ENCODE data around the gene MICU1.
"Not testable (repeated sequence)": the region's sequence is repeated elsewhere in the genome, so short reads cannot be mapped to it uniquely, and the experiment has no call there.

MICU1 gene

GRCh38 chr10:72625608-72626443 lies at the start of gene MICU1:
MICU1 (minus strand) TSS chr10:72626079; CDS start chr10:72566793, 59,286 bp downstream.
- Histone ChIP-seq H3K4me1 (ENCODE audit: insufficient read depth, low read length) (peaks cover 4% of the 10 kb centered on the region; the same call in 1 of the 2 replicates), H3K9ac (ENCODE audit: low read depth, low read length) (peak within 1 kb of the TSS; percentile 84), H3K36me3 (ENCODE audit: insufficient read depth, low read depth, low read length) (no peaks in the 10 kb centered on the region), H3K9me3 (ENCODE audit: insufficient read depth, low read depth, low read length) (no peaks in the 10 kb centered on the region), H3K27ac (ENCODE audit: low read length) (no peak within 1 kb of the TSS), H3K27me3 (ENCODE audit: insufficient read depth, low read length) (no peaks in the 10 kb centered on the region), H3K4me3 (ENCODE audit: low read length) (peak within 1 kb of the TSS; percentile 93)

GRCh38 chr10:72674174-72674573 lies 48.3 kb upstream of the MICU1 start:
- H3K9me3 ChIP-seq (ENCODE audit: insufficient read depth, low read depth, low read length); H3K9ac ChIP-seq (ENCODE audit: low read depth, low read length); H3K36me3 ChIP-seq (ENCODE audit: insufficient read depth, low read depth, low read length); H3K4me1 ChIP-seq (ENCODE audit: insufficient read depth, low read length); H3K4me3 ChIP-seq (ENCODE audit: low read length); H3K27me3 ChIP-seq (ENCODE audit: insufficient read depth, low read length); H3K27ac ChIP-seq (ENCODE audit: low read length): not testable (repeated sequence)

- H3K9ac ChIP-seq (ENCODE audit: low read depth, low read length) = no peak overlapping the region
- H3K27me3 ChIP-seq (ENCODE audit: insufficient read depth, low read length) = no peaks in the 10 kb centered on the region
Observed at GRCh38 chr10:72673280-72673679, 47.4 kb upstream of the MICU1 start.

DNA sequence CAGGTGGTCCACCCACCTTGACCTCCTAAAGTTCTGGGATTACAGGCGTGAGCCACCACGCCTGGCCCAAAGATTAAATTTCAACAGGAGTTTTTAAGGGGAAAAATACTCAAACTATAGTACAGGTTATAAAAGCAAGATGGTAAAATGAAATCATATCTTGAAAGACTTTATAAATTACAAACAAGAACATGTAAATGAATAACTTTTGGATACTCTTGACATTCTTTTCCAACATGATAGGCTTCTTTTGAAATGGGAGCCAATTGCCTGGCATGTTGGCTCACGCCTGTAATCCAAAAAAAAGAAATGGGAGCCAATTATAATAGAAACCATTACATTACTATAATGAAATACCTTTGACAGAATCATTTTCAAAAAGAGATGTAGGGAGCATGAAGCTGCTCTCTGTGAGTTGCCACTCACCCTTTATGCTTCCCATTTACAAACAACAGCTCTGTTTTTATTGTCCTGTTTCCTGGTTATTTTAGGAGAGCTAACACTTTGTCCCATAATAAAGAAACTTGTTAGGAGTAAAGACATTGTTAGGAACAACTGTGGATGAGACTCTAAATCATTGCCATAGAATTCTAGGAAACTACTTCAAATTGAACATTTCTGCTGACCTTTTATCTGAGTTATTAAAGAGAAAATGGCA lies 41.5 kb upstream of the MICU1 start:
- H3K4me1 ChIP-seq (ENCODE audit: insufficient read depth, low read length) = no peaks in the 10 kb centered on the region
- H3K9me3 ChIP-seq (ENCODE audit: insufficient read depth, low read depth, low read length) = no peaks in the 10 kb centered on the region
- H3K4me3 ChIP-seq (ENCODE audit: low read length) = no peak overlapping the region
- H3K27me3 ChIP-seq (ENCODE audit: insufficient read depth, low read length) = no peaks in the 10 kb centered on the region
- H3K36me3 ChIP-seq (ENCODE audit: insufficient read depth, low read depth, low read length) = no peaks in the 10 kb centered on the region
- no peak overlapping the region for H3K9ac ChIP-seq (ENCODE audit: low read depth, low read length)
- no peak overlapping the region for H3K27ac ChIP-seq (ENCODE audit: low read length)

More at GRCh38 chr10:72673280-72673679, 47.4 kb upstream of the MICU1 start:
- no peaks in the 10 kb centered on the region for H3K4me1 ChIP-seq (ENCODE audit: insufficient read depth, low read length)
- no peaks in the 10 kb centered on the region for H3K36me3 ChIP-seq (ENCODE audit: insufficient read depth, low read depth, low read length)
- H3K4me3 ChIP-seq (ENCODE audit: low read length) = no peak overlapping the region
- no peaks in the 10 kb centered on the region for H3K9me3 ChIP-seq (ENCODE audit: insufficient read depth, low read depth, low read length)
- no peak overlapping the region for H3K27ac ChIP-seq (ENCODE audit: low read length)

- H3K36me3 ChIP-seq (ENCODE audit: insufficient read depth, low read depth, low read length) = no peaks in the 10 kb centered on the region
- H3K27me3 ChIP-seq (ENCODE audit: insufficient read depth, low read length) = no peaks in the 10 kb centered on the region
- no peaks in the 10 kb centered on the region for H3K9me3 ChIP-seq (ENCODE audit: insufficient read depth, low read depth, low read length)
- no peak overlapping the region for H3K27ac ChIP-seq (ENCODE audit: low read length)
- H3K4me3 ChIP-seq (ENCODE audit: low read length) = no peak overlapping the region
- no peak overlapping the region for H3K9ac ChIP-seq (ENCODE audit: low read depth, low read length)
- no peaks in the 10 kb centered on the region for H3K4me1 ChIP-seq (ENCODE audit: insufficient read depth, low read length)
Observed at GRCh38 chr10:72665925-72666324, 40.0 kb upstream of the MICU1 start.

DNA sequence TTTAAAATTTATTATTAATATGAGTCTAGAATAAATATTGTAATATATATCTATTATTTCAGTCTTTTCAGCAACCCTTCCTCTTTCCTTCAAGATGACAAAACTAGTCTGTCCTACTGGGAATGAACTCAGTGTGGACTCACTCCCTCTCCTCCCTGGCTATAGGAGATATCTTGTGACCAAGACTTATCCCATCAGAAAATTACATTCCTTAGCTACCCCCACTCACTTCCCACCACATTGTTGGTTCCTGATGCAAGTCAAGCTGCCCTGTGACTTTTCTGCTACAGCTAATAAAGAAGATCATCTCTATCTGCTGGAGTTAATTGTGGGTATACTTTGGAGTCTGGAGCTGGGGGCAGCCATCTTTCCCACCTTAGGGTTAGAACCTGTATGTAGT lies 38.1 kb upstream of the MICU1 start:
- H3K27me3 ChIP-seq (ENCODE audit: insufficient read depth, low read length) = no peaks in the 10 kb centered on the region
- H3K9me3 ChIP-seq (ENCODE audit: insufficient read depth, low read depth, low read length) = no peaks in the 10 kb centered on the region
- H3K4me1 ChIP-seq (ENCODE audit: insufficient read depth, low read length) = peaks cover 2% of the 10 kb centered on the region; the same call in 1 of the 2 replicates
- H3K27ac ChIP-seq (ENCODE audit: low read length) = no peak overlapping the region
- no peak overlapping the region for H3K4me3 ChIP-seq (ENCODE audit: low read length)
- no peak overlapping the region for H3K9ac ChIP-seq (ENCODE audit: low read depth, low read length)
- H3K36me3 ChIP-seq (ENCODE audit: insufficient read depth, low read depth, low read length) = no peaks in the 10 kb centered on the region

- Histone ChIP-seq H3K27me3 (ENCODE audit: insufficient read depth, low read length) (no peaks in the 10 kb centered on the region), H3K9ac (ENCODE audit: low read depth, low read length) (no peak overlapping the region), H3K27ac (ENCODE audit: low read length) (no peak overlapping the region), H3K4me1 (ENCODE audit: insufficient read depth, low read length) (peaks cover 6% of the 10 kb centered on the region; the same call in 1 of the 2 replicates), H3K36me3 (ENCODE audit: insufficient read depth, low read depth, low read length) (no peaks in the 10 kb centered on the region), H3K4me3 (ENCODE audit: low read length) (no peak overlapping the region), H3K9me3 (ENCODE audit: insufficient read depth, low read depth, low read length) (no peaks in the 10 kb centered on the region)
Observed at GRCh38 chr10:72661431-72661830, 35.6 kb upstream of the MICU1 start.

DNA sequence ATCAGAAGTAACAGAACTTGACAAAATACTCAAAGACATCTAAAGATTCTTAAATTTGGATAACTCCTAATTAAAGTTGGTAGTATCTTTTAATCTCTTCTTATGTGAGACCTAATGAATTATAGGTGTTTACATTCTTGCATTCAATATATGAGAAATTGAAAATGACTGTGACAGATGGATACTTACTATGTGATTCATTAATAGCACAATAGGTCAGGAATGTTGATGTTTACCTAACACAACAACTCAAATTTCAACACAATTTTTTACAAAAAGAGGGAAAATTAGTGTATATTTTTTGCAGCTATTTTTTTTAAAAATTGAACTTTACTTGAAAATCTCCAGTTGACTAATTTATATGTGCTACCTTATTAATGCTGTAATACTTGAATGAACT lies 34.3 kb upstream of the MICU1 start:
- H3K4me1 ChIP-seq (ENCODE audit: insufficient read depth, low read length) = peaks cover 6% of the 10 kb centered on the region; the same call in 1 of the 2 replicates
- H3K9me3 ChIP-seq (ENCODE audit: insufficient read depth, low read depth, low read length) = no peaks in the 10 kb centered on the region
- no peak overlapping the region for H3K9ac ChIP-seq (ENCODE audit: low read depth, low read length)
- H3K4me3 ChIP-seq (ENCODE audit: low read length) = no peak overlapping the region
- no peaks in the 10 kb centered on the region for H3K27me3 ChIP-seq (ENCODE audit: insufficient read depth, low read length)
- no peaks in the 10 kb centered on the region for H3K36me3 ChIP-seq (ENCODE audit: insufficient read depth, low read depth, low read length)
- H3K27ac ChIP-seq (ENCODE audit: low read length) = no peak overlapping the region

DNA sequence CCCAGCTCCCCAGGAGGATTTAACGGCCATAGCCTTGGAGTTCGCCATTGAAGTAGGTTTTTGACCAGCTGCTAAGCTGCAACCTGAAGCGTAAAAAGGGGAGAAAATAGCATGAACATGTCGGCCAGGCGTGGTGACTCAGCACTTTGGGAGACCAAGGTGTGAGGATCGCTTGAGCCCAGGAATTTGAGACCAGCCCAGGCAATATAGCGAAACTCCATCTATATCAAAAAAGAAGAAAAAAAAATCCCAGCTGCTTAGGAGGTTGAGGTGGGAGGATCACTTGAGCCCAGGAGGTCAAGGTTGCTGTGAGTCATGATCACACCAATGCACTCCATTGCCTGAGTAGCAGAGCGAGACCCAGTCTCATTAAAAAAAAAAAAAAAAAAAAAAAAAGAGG lies 33.8 kb upstream of the MICU1 start:
- Histone ChIP-seq H3K9me3 (ENCODE audit: insufficient read depth, low read depth, low read length) (no peaks in the 10 kb centered on the region), H3K9ac (ENCODE audit: low read depth, low read length) (no peak overlapping the region), H3K27ac (ENCODE audit: low read length) (no peak overlapping the region), H3K27me3 (ENCODE audit: insufficient read depth, low read length) (no peaks in the 10 kb centered on the region), H3K4me3 (ENCODE audit: low read length) (no peak overlapping the region), H3K36me3 (ENCODE audit: insufficient read depth, low read depth, low read length) (no peaks in the 10 kb centered on the region), H3K4me1 (ENCODE audit: insufficient read depth, low read length) (peaks cover 6% of the 10 kb centered on the region; the same call in 1 of the 2 replicates)

GRCh38 chr10:72658696-72659400 lies 33.0 kb upstream of the MICU1 start:
- H3K36me3 ChIP-seq (ENCODE audit: insufficient read depth, low read depth, low read length) = no peaks in the 10 kb centered on the region
- H3K9me3 ChIP-seq (ENCODE audit: insufficient read depth, low read depth, low read length) = no peaks in the 10 kb centered on the region
- H3K4me3 ChIP-seq (ENCODE audit: low read length) = no peak overlapping the region
- no peaks in the 10 kb centered on the region for H3K27me3 ChIP-seq (ENCODE audit: insufficient read depth, low read length)
- no peak overlapping the region for H3K27ac ChIP-seq (ENCODE audit: low read length)
- no peak overlapping the region for H3K9ac ChIP-seq (ENCODE audit: low read depth, low read length)
- peaks cover 6% of the 10 kb centered on the region; the same call in 1 of the 2 replicates for H3K4me1 ChIP-seq (ENCODE audit: insufficient read depth, low read length)

DNA sequence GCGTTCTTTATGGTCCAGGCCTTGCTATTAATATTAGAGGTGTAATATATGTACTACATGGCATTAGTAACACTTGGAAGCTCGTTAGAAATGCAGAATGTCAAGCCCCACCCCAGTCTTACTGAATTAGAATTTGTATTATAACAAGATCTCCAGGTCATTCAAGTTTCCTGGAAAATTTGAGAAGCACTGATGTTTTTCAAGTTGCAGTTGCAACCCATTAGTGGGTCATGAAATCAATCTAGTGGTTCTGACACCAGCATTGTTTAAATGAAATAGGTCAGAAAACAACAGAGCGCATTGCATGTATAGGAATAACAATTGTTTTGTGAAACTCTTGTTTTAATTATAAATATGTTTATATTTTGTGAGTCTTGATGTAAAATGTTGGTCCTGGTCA lies 28.8 kb upstream of the MICU1 start:
- Histone ChIP-seq H3K9me3 (ENCODE audit: insufficient read depth, low read depth, low read length) (no peaks in the 10 kb centered on the region), H3K4me3 (ENCODE audit: low read length) (no peak overlapping the region), H3K36me3 (ENCODE audit: insufficient read depth, low read depth, low read length) (no peaks in the 10 kb centered on the region), H3K27ac (ENCODE audit: low read length) (no peak overlapping the region), H3K27me3 (ENCODE audit: insufficient read depth, low read length) (no peaks in the 10 kb centered on the region), H3K4me1 (ENCODE audit: insufficient read depth, low read length) (peaks cover 6% of the 10 kb centered on the region; the same call in 1 of the 2 replicates), H3K9ac (ENCODE audit: low read depth, low read length) (no peak overlapping the region)
